HG03066 (cell line): Measurements from ENCODE around the gene MYL4.
"Not testable (repeated sequence)": the region's sequence is repeated elsewhere in the genome, so short reads cannot be mapped to it uniquely, and the experiment has no call there.

Source experiments
- ATAC-seq: cut with Tn5 transposase; IDR thresholded peaks from one replicate; pipeline ENCODE4 v1.9.1; 2021; ENCODE audit warnings: low read depth; ENCODE audit not compliant: unreplicated experiment

Gene MYL4

GRCh38 chr17:47208744-47209488, at the start of gene MYL4:
TSS of gene MYL4 (plus strand) at chr17:47209348. CDS start at chr17:47209423, 75 bp downstream.
- ATAC-seq = no peak

DNA sequence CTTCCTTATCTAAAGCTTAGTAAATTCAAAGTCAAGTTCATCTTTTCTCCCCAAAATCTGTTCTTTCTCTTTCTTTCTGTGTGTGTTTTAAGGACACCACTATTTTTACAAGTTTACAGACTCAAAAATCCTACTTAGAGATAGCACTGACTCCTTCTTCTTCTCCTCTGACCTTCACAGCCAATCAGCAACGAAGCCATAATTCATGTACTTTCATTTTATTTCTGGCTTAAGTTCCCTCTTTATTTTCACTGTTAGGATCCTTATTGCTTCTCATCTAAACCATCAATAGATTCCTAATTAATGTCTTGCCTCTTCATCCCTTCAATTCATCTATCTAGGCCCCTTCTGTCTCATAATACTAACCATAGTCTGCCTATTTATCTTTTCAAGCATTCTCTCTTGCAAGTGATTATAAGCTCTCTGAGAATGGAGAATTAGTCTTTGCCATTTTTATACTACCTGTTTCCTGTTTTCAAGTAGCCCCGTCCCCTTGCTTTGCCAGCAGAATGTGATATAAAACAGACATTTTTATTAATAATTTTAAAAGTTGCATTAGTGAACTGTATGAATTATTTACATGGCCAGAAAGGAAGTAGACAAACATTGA, 47.0 kb upstream of the MYL4 start:
- ATAC-seq = no peak

DNA sequence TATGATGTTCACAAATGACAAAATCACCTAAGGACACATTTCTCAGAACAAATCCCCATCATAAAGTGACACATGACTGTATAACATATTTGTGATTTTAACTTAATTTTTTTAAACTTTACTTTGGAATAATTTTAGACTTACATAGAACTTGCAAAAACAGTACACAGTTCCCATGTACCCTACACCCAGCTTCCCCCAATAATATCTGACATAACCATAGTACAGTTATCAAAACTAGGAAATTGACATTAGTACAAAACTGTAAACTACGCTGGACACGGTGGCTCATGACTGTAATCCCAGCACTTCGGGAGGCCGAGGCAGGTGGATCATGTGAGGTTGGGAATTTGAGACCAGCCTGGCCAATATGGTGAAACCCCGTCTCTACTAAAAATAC, 44.9 kb upstream of the MYL4 start:
- no peak for ATAC-seq

GRCh38 chr17:47165137-47165536, 44.0 kb upstream of the MYL4 start:
- ATAC-seq = no peak

- ATAC-seq = not testable (repeated sequence)
Measured at GRCh38 chr17:47166854-47167253, 42.3 kb upstream of the MYL4 start.

- ATAC-seq = not testable (repeated sequence)
Measured at GRCh38 chr17:47168896-47169295, 40.3 kb upstream of the MYL4 start.

DNA sequence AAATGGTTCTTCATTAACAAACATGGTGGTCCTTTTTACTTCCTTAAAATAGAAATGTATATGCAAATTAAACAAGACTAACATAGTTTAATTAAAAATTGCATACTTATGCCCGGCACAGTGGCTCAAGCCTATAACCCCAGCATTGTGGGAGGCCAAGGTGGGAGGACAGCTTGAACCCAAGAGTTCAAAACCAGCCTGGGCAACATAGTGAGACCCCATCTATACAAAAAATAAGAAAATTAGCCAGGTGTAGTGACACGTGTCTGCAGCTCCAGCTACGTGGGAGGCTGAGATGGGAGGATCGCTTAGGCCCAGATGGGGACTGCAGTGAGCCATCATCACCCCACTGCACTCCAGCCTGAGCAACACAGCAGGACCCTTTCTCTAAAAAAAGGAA, 38.4 kb upstream of the MYL4 start:
- no peak for ATAC-seq

DNA sequence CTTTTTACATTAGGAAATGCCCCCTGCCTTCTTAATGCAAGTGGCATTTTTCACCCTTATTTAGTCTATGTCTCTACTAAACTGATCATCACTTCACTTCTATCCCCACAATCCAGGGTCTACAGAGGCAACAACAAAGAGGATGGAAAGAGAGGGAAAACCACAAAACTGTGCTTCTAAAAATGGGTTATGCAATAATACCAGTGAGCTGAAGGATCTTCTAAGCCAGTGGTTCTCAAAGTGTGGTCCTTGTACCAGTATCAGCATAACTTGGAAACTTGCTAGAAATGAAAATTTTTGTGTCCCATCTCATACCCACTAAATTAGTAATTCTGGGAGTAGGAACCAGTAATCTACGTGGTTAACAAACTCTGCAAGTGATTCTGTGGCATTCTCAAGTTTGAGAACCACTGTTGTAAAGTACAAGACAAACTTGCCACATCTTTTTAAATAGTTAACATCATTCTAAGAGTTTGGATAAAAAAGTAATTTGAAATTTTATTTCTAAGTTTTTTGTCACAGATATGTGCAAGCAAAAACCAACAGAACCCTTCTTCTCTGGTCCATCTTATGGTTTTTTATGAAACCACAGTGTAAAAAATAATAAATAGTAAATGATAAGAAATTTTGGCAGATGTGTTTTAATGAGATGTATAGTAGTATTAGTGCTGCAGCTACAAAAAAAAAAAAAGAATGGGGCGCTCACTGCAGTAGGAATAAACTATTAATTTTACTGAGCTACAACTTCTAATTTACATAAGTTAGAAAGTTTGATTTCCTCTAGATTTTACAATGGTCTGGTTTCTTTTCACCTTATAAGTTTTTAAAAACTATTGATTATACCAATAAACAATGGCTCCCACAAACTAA, 36.2 kb upstream of the MYL4 start:
- ATAC-seq = no peak

GRCh38 chr17:47174823-47175222, 34.3 kb upstream of the MYL4 start:
- ATAC-seq = not testable (repeated sequence)

- ATAC-seq = no peak
Measured at GRCh38 chr17:47176389-47176826, 32.7 kb upstream of the MYL4 start.

DNA sequence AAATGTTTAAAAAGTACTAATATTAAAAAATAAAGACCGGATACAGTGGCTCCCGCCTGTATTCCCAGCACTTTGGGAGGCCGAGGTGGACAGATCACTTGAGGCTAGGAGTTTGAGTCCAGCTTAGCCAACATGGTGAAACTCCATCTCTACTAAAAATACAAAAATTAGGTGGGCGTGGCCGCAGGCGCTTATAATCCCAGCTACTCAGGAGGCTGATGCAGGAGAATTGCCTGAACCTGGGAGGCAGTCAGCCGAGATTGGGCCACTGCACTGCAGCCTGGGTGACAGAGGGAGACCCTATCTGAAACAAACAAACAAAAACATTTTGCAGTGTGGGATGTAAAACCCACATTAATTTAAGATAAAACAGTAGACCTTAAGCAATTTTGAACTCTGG, 31.9 kb upstream of the MYL4 start:
- no peak for ATAC-seq

DNA sequence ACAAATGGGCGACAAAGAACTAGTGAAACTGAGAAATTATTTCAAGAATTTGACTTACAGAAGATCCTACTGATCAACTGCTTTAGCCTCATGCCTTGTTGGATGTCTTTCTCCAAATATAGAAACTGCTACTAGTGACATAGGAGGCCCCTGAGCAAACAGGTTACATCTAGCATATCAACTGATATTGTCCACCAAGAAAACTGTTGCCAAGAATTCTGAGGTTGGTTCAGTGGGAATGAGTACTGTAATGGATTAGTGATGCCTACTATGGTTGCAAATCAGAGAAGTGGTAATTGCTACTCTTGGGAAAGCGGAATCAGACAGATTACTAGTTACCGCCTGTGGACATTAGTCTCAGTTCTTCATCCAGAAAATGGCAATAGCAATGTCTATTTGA, 30.0 kb upstream of the MYL4 start:
- no peak for ATAC-seq

GRCh38 chr17:47180337-47180736, 28.8 kb upstream of the MYL4 start:
- ATAC-seq = no peak

GRCh38 chr17:47180988-47181387, 28.2 kb upstream of the MYL4 start:
- ATAC-seq = not testable (repeated sequence)

DNA sequence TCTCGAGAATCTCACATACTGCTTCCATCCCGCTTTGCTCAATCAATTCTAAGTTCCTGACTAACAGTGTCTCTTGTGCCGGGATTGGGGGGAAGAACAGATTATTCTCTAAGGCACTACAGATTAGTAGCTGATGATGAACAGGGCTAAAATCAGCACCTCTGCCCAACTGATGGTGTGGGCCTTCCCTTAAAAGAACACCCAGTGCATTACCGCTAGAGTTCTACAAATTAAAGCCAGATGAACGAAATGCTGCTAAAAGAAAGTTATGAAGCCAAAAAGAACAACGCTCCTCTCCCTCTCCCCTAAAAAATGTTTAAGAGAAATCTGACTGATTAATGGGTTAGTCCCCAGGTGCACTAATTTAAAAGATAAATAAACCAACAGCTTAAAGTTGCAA, 24.5 kb upstream of the MYL4 start:
- no peak for ATAC-seq

DNA sequence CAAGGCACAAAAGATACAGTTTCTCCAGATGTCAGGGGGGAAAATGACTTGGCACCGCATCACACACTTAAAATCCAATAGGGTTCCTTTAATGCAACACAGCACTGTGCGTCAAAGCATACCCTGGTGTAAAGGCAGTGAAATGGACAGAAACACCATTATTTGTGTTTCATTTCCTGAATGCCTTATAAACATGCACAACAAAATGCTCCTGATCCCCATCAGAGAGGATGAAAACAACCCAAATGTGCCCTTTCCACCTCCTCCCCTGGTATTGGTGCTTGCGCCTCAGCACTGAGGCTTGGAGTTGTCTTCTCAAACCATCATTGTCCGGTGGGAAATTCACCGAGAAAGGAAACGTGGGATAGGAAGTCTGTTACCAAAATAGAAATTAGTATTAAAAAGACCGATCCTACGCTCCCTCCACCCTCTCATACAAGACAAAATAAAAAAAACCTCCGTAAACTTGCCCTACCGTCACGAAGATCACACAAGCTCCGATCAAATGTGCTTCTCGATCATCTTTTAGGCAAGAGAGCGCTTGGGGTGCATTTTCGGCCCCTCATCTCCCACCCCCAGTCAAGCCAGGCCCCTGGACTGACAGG, 20.8 kb upstream of the MYL4 start:
- ATAC-seq = no peak

- ATAC-seq = peak; percentile 88
Measured at GRCh38 chr17:47188876-47189731, 20.0 kb upstream of the MYL4 start, which contains the start of gene CDC27. TSS of gene CDC27 (minus strand) at chr17:47189295. CDS start at chr17:47189172, 123 bp downstream.

DNA sequence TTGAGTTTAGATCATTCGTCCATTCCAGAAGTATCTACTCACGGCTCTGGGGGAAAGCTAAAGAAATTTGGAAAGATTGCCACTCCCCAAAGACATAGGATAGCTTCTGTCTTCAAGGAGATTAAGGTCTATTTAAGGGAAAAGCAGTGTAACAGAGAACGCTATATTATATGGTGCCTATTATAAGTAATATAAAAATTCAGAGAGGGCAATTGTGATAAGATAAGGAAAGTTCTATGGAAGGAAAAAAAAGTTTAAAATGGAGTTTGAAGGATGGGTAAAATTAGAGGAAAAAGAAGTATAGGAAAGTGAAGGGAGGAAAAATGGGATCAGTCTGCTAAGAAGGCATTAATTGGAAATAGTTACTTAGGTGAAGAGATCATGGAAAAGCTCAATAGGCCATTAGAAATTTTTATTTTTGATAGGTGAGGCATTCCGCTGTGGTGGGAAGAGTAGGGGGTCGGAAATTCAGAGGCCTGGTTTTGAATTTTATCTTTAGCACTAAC, 19.4 kb upstream of the MYL4 start:
- no peak for ATAC-seq

DNA sequence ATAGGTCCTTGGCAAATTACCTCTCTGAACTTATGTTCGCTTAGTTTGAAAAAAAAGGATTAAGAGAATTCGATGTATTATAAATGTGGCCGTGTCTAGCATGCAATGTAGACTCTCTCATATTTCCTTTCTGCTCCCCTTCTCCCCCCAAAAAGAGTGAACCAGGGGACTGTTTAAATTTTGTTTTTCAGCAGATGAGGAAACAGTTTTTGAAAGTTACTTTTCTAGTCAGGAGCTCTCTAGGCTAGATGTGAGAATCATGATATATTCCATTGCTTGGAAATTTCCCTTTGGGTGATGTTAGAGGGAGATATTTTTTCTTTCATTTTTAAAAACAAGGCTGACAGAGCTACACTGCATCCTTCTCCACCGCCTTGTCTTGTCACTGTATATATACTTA, 18.9 kb upstream of the MYL4 start:
- ATAC-seq = no peak

DNA sequence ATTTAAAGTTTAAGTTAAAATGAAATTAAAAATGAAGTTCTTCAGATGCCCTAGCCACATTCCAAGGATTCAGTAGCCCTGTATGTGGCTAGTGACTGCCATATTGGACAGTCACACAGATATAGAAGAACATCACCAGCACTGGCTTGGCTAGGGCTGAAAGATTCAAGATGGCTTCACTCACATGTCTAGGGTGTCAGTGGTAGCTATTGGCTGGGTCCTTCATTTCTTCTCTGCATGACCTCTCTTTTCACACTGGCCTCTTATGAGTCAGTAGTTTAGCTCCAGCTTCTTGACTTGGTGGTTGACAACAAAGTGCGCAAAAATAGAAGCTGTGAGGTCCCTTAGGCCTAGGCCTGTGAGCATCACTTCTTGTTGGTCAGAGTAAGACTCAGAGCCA, 18.4 kb upstream of the MYL4 start:
- no peak for ATAC-seq
